HEK293T (cell line): Measurements from ENCODE around the gene NQO1.

ENCODE experiments used
- CTCF ChIA-PET: fragments of 350-600 bp; formaldehyde crosslinking; extraction: SDS; loops from one replicate; lab custom pipeline; 2021; ENCODE audit warnings: antibody characterized with exemption, inconsistent platforms; lab: Yijun Ruan, JAX
- POLR2A ChIA-PET: fragments of 350-600 bp; formaldehyde crosslinking; extraction: SDS; loops from one replicate; lab custom pipeline; 2020; ENCODE audit warnings: antibody characterized with exemption, inconsistent platforms; lab: Yijun Ruan, JAX
- DNase-seq: peaks from one replicate; pipeline ENCODE4 v3.0.0; 2012; ENCODE audit warnings: mixed read lengths; ENCODE audit errors: extremely low spot score
- ARNT ChIP-seq: fragments of 450-650 bp; IDR thresholded peaks from 2 replicates; pipeline ENCODE4 v1.6.1; 2017; ENCODE audit warnings: mild to moderate bottlenecking
- BHLHE40 ChIP-seq: fragments of 450-650 bp; IDR thresholded peaks from 2 replicates; pipeline ENCODE4 v1.6.1; 2016; ENCODE audit warnings: mild to moderate bottlenecking, moderate library complexity, borderline replicate concordance
- CTBP1 ChIP-seq: fragments of 450-650 bp; IDR thresholded peaks from 2 replicates; pipeline ENCODE4 v1.6.1; 2016; ENCODE audit warnings: borderline replicate concordance
- ELF4 ChIP-seq: fragments of 450-650 bp; IDR thresholded peaks from 2 replicates; pipeline ENCODE4 v1.6.1; 2017; ENCODE audit warnings: antibody characterized with exemption
- FOXA1 ChIP-seq: fragments of 450-650 bp; IDR thresholded peaks from 2 replicates; pipeline ENCODE4 v1.6.1; 2016; ENCODE audit warnings: mild to moderate bottlenecking
- FOXK2 ChIP-seq: fragments of 450-650 bp; IDR thresholded peaks from 2 replicates; pipeline ENCODE4 v1.6.1; 2016; ENCODE audit warnings: mild to moderate bottlenecking
- FOXM1 ChIP-seq: fragments of 450-650 bp; IDR thresholded peaks from 2 replicates; pipeline ENCODE4 v1.6.1; 2017; ENCODE audit warnings: mild to moderate bottlenecking, borderline replicate concordance
- HDGF ChIP-seq: fragments of 450-650 bp; IDR thresholded peaks from 2 replicates; pipeline ENCODE4 v1.6.1; 2017; ENCODE audit warnings: antibody characterized with exemption, borderline replicate concordance
- L3MBTL2 ChIP-seq: fragments of 450-650 bp; conservative IDR thresholded peaks from 2 replicates; pipeline ENCODE4 v1.6.1; 2016; ENCODE audit warnings: mild to moderate bottlenecking
- LEF1 ChIP-seq: fragments of 450-650 bp; IDR thresholded peaks from 2 replicates; pipeline ENCODE4 v1.6.1; 2017; ENCODE audit warnings: mild to moderate bottlenecking, borderline replicate concordance
- NFRKB ChIP-seq: fragments of 450-650 bp; IDR thresholded peaks from 2 replicates; pipeline ENCODE4 v1.6.1; 2016; ENCODE audit warnings: mild to moderate bottlenecking, moderate library complexity
- PKNOX1 ChIP-seq: fragments of 450-650 bp; IDR thresholded peaks from 2 replicates; pipeline ENCODE4 v1.6.1; 2016
- SP1 ChIP-seq: fragments of 450-650 bp; IDR thresholded peaks from 2 replicates; pipeline ENCODE4 v1.6.1; 2017
- SUZ12 ChIP-seq: fragments of 450-650 bp; IDR thresholded peaks from 2 replicates; pipeline ENCODE4 v1.6.1; 2016; ENCODE audit warnings: mild to moderate bottlenecking
- TARDBP ChIP-seq: fragments of 450-650 bp; IDR thresholded peaks from 2 replicates; pipeline ENCODE4 v1.6.1; 2016
- ZNF384 ChIP-seq: fragments of 450-650 bp; IDR thresholded peaks from 2 replicates; pipeline ENCODE4 v1.6.1; 2016

NQO1 gene

GRCh38 chr16:69725480-69726312, 664 bp downstream of the NQO1 start:
- no peak for TF ChIP-seq BHLHE40
- no peak for TF ChIP-seq ZNF384
- no peak for DNase-seq
- CTCF ChIA-PET: interaction anchor here (1.6 kb wide), 1 partner anchor 17 kb away, joined by 5 read pairs; no protein-coding TSS in a partner anchor
- POLR2A ChIA-PET: interaction anchor here (1.0 to 3.2 kb wide), 5 partner anchors 9 to 28 kb away, joined by 3 to 25 read pairs (median 4); partner anchors contain the start of gene NOB1

- ChIA-PET CTCF (interaction anchor here (1.6 kb wide), 1 partner anchor 16 kb away, joined by 5 read pairs; no protein-coding TSS in a partner anchor), POLR2A (interaction anchor here (1.1 to 3.2 kb wide), 3 partner anchors 12 to 29 kb away, joined by 3 to 25 read pairs (median 5); partner anchors contain the start of gene NOB1)
- no peak for DNase-seq
- TF ChIP-seq ZNF384 (no peak), CTBP1 (no peak), HDGF (no peak), TARDBP (no peak), FOXK2 (no peak), BHLHE40 (no peak), LEF1 (no peak), SP1 (no peak), PKNOX1 (no peak), ARNT (no peak), ELF4 (no peak), FOXA1 (no peak), NFRKB (no peak), SUZ12 (no peak)
Observed at GRCh38 chr16:69724981-69725479, 1.3 kb downstream of the NQO1 start.

- TF ChIP-seq CTBP1 (no peak), SP1 (no peak), BHLHE40 (no peak)
- ChIA-PET CTCF (interaction anchor here (1.4 kb wide), 1 partner anchor 30 kb away, joined by 3 read pairs; the partner anchor contains the start of gene NOB1), POLR2A (interaction anchor here (0.9 to 3.2 kb wide), 3 partner anchors 15 to 38 kb away, joined by 3 to 25 read pairs (median 4); partner anchors contain the start of gene NOB1)
- DNase-seq: no peak
Observed at GRCh38 chr16:69724414-69724873, 1.9 kb downstream of the NQO1 start.

GRCh38 chr16:69721441-69721957, 4.9 kb downstream of the NQO1 start:
- DNase-seq: no peak
- POLR2A ChIA-PET: interaction anchor here (2.3 kb wide), 1 partner anchor 33 kb away, joined by 8 read pairs; the partner anchor contains the start of gene NOB1
- CTCF ChIA-PET: interaction anchor here (1.5 kb wide), 1 partner anchor 33 kb away, joined by 6 read pairs; the partner anchor contains the start of gene NOB1
- no peak for TF ChIP-seq BHLHE40
- TF ChIP-seq L3MBTL2: no peak
- TF ChIP-seq FOXA1: no peak
- TF ChIP-seq FOXK2: no peak
- TF ChIP-seq ZNF384: no peak
- TF ChIP-seq LEF1: no peak
- no peak for TF ChIP-seq HDGF
- no peak for TF ChIP-seq SP1

- TF ChIP-seq TARDBP: no peak
- TF ChIP-seq ZNF384: no peak
- TF ChIP-seq BHLHE40: no peak
- TF ChIP-seq NFRKB: no peak
- no peak for TF ChIP-seq HDGF
- no peak for TF ChIP-seq SUZ12
- TF ChIP-seq LEF1: no peak
- TF ChIP-seq CTBP1: no peak
- no peak for TF ChIP-seq FOXM1
- TF ChIP-seq FOXA1: no peak
- ChIA-PET CTCF (interaction anchor here (1.5 kb wide), 1 partner anchor 34 kb away, joined by 6 read pairs; the partner anchor contains the start of gene NOB1), POLR2A (interaction anchor here (2.3 kb wide), 1 partner anchor 34 kb away, joined by 8 read pairs; the partner anchor contains the start of gene NOB1)
- DNase-seq: no peak
Observed at GRCh38 chr16:69720822-69721430, 5.4 kb downstream of the NQO1 start.

- CTCF ChIA-PET: no interaction called here
Observed at GRCh38 chr16:69718111-69718764, 8.1 kb downstream of the NQO1 start.

More at GRCh38 chr16:69718111-69718764, 8.1 kb downstream of the NQO1 start:
- POLR2A ChIA-PET: no interaction called here
- no peak for DNase-seq
- no peak for TF ChIP-seq LEF1
- no peak for TF ChIP-seq FOXA1
- no peak for TF ChIP-seq ZNF384
- TF ChIP-seq FOXK2: no peak
- no peak for TF ChIP-seq L3MBTL2
- TF ChIP-seq NFRKB: no peak
- TF ChIP-seq ELF4: no peak
